Measurements from ENCODE around the gene DLEC1.
"Not testable (repeated sequence)": the region's sequence is repeated elsewhere in the genome, so short reads cannot be mapped to it uniquely, and the experiment has no call there.

Gene DLEC1

GRCh38 chr3:38029400-38030125, 9.4 kb upstream of the DLEC1 start, which contains the start of gene PLCD1:
PLCD1 (minus strand) TSS chr3:38029642; CDS start chr3:38029539, 103 bp downstream.
- TF ChIP-seq CTCF (IDR thresholded peaks at IDR 0.05; ENCODE audit: insufficient read depth, low read length, poor library complexity, severe bottlenecking) = no peak
- DNase-seq (ENCODE audit: extremely low read depth, insufficient read length) = no peak
- H3K36me3 ChIP-seq (ENCODE audit: control insufficient read depth, insufficient read depth, low read length) = no peaks in the 10 kb centered on the region
- H3K27me3 ChIP-seq (replicated peaks; ENCODE audit: control insufficient read depth, insufficient read depth, low read length) = no peaks in the 10 kb centered on the region; the same call in none of the 2 replicates
- peak within 1 kb of the TSS; percentile 9; the same call in 1 of the 2 replicates for H3K4me3 ChIP-seq (replicated peaks; ENCODE audit: low read depth, low read length)

GRCh38 chr3:38030126-38031021, 8.6 kb upstream of the DLEC1 start:
- no peak for DNase-seq (ENCODE audit: extremely low read depth, insufficient read length)
- Histone ChIP-seq H3K4me3 (replicated peaks; ENCODE audit: low read depth, low read length) (no peak overlapping the region), H3K36me3 (ENCODE audit: control insufficient read depth, insufficient read depth, low read length) (no peaks in the 10 kb centered on the region), H3K27me3 (replicated peaks; ENCODE audit: control insufficient read depth, insufficient read depth, low read length) (no peaks in the 10 kb centered on the region; the same call in none of the 2 replicates)
- TF ChIP-seq CTCF (IDR thresholded peaks at IDR 0.05; ENCODE audit: insufficient read depth, low read length, poor library complexity, severe bottlenecking) = no peak

GRCh38 chr3:38031022-38031994, 7.7 kb upstream of the DLEC1 start:
- TF ChIP-seq CTCF (IDR thresholded peaks at IDR 0.05; ENCODE audit: insufficient read depth, low read length, poor library complexity, severe bottlenecking) = no peak
- Histone ChIP-seq H3K27me3 (replicated peaks; ENCODE audit: control insufficient read depth, insufficient read depth, low read length) (no peaks in the 10 kb centered on the region; the same call in none of the 2 replicates), H3K36me3 (ENCODE audit: control insufficient read depth, insufficient read depth, low read length) (no peaks in the 10 kb centered on the region), H3K4me3 (replicated peaks; ENCODE audit: low read depth, low read length) (no peak overlapping the region)
- DNase-seq (ENCODE audit: extremely low read depth, insufficient read length) = no peak

- H3K4me3 ChIP-seq (replicated peaks; ENCODE audit: low read depth, low read length) = no peak overlapping the region
- no peak for TF ChIP-seq CTCF (IDR thresholded peaks at IDR 0.05; ENCODE audit: insufficient read depth, low read length, poor library complexity, severe bottlenecking)
- H3K36me3 ChIP-seq (ENCODE audit: control insufficient read depth, insufficient read depth, low read length) = no peaks in the 10 kb centered on the region
- H3K27me3 ChIP-seq (replicated peaks; ENCODE audit: control insufficient read depth, insufficient read depth, low read length) = no peaks in the 10 kb centered on the region; the same call in none of the 2 replicates
- no peak for DNase-seq (ENCODE audit: extremely low read depth, insufficient read length)
Observed at GRCh38 chr3:38032328-38032865, 6.6 kb upstream of the DLEC1 start.

GRCh38 chr3:38033586-38033985, 5.4 kb upstream of the DLEC1 start:
- H3K27me3 ChIP-seq (replicated peaks; ENCODE audit: control insufficient read depth, insufficient read depth, low read length); H3K36me3 ChIP-seq (ENCODE audit: control insufficient read depth, insufficient read depth, low read length); H3K4me3 ChIP-seq (replicated peaks; ENCODE audit: low read depth, low read length); DNase-seq (ENCODE audit: extremely low read depth, insufficient read length): not testable (repeated sequence)

GRCh38 chr3:38034335-38034734, 4.7 kb upstream of the DLEC1 start:
- not testable (repeated sequence) for H3K27me3 ChIP-seq (replicated peaks; ENCODE audit: control insufficient read depth, insufficient read depth, low read length); H3K4me3 ChIP-seq (replicated peaks; ENCODE audit: low read depth, low read length); DNase-seq (ENCODE audit: extremely low read depth, insufficient read length); H3K36me3 ChIP-seq (ENCODE audit: control insufficient read depth, insufficient read depth, low read length)
